ENCODE measurements around the gene FAM98A.

The FAM98A gene

GRCh38 chr2:33633315-33633714 lies 34.2 kb upstream of the FAM98A start:
- no peaks in the 10 kb centered on the region for H3K36me3 ChIP-seq
- DNase-seq = no peak
- H3K9me3 ChIP-seq (ENCODE audit: severe bottlenecking) = no peaks in the 10 kb centered on the region
- no peaks in the 10 kb centered on the region for H3K27me3 ChIP-seq (ENCODE audit: insufficient read depth, low read depth, severe bottlenecking)
- no peak overlapping the region for H3K27ac ChIP-seq
- no peak for TF ChIP-seq CTCF (IDR thresholded peaks at IDR 0.05; ENCODE audit: low read depth, low read length)
- H3K4me3 ChIP-seq (ENCODE audit: low read depth, low read length) = no peak overlapping the region

- H3K27ac ChIP-seq = no peak overlapping the region
These were observed 33.7 kb upstream of the FAM98A start for GRCh38 chr2:33632831-33633230.

GRCh38 chr2:33628031-33628827 lies 29.1 kb upstream of the FAM98A start:
- Histone ChIP-seq H3K27ac (no peak overlapping the region), H3K27me3 (ENCODE audit: insufficient read depth, low read depth, severe bottlenecking) (no peaks in the 10 kb centered on the region), H3K36me3 (no peaks in the 10 kb centered on the region), H3K4me3 (ENCODE audit: low read depth, low read length) (no peak overlapping the region), H3K9me3 (ENCODE audit: severe bottlenecking) (no peaks in the 10 kb centered on the region)
- TF ChIP-seq CTCF (IDR thresholded peaks at IDR 0.05; ENCODE audit: low read depth, low read length) = no peak
- DNase-seq = no peak

More at GRCh38 chr2:33632831-33633230, 33.7 kb upstream of the FAM98A start:
- no peaks in the 10 kb centered on the region for H3K9me3 ChIP-seq (ENCODE audit: severe bottlenecking)
- H3K4me3 ChIP-seq (ENCODE audit: low read depth, low read length) = no peak overlapping the region
- H3K36me3 ChIP-seq = no peaks in the 10 kb centered on the region
- DNase-seq = no peak
- no peaks in the 10 kb centered on the region for H3K27me3 ChIP-seq (ENCODE audit: insufficient read depth, low read depth, severe bottlenecking)
- TF ChIP-seq CTCF (IDR thresholded peaks at IDR 0.05; ENCODE audit: low read depth, low read length) = no peak

- Histone ChIP-seq H3K27ac (no peak overlapping the region), H3K36me3 (no peaks in the 10 kb centered on the region), H3K4me3 (ENCODE audit: low read depth, low read length) (no peak overlapping the region), H3K27me3 (ENCODE audit: insufficient read depth, low read depth, severe bottlenecking) (no peaks in the 10 kb centered on the region), H3K9me3 (ENCODE audit: severe bottlenecking) (peaks cover 12% of the 10 kb centered on the region)
- no peak for TF ChIP-seq CTCF (IDR thresholded peaks at IDR 0.05; ENCODE audit: low read depth, low read length)
- no peak for DNase-seq
These were observed 19.9 kb upstream of the FAM98A start for GRCh38 chr2:33619028-33619427.

GRCh38 chr2:33617989-33618388 lies 18.9 kb upstream of the FAM98A start:
- DNase-seq = no peak
- Histone ChIP-seq H3K4me3 (ENCODE audit: low read depth, low read length) (no peak overlapping the region), H3K36me3 (no peaks in the 10 kb centered on the region)

More at GRCh38 chr2:33617989-33618388, 18.9 kb upstream of the FAM98A start:
- Histone ChIP-seq H3K27ac (no peak overlapping the region), H3K27me3 (ENCODE audit: insufficient read depth, low read depth, severe bottlenecking) (no peaks in the 10 kb centered on the region), H3K9me3 (ENCODE audit: severe bottlenecking) (peaks cover 12% of the 10 kb centered on the region)
- no peak for TF ChIP-seq CTCF (IDR thresholded peaks at IDR 0.05; ENCODE audit: low read depth, low read length)

All from WERI-Rb-1 (cell line).